Muscle of leg (tissue), 11 donors: ENCODE measurements around the gene XYLT1. TPM values are rescaled to one million over a fixed set of nuclear protein-coding genes. Genes with fewer than 3 reads are reported as not detected.

Experiments used
- DNase-seq: peaks from one replicate; pipeline ENCODE4 v3.0.0; 2013
- H3K27ac ChIP-seq: one replicate; pipeline ENCODE4 v1.5.1; 2013; ENCODE audit warnings: mild to moderate bottlenecking, low read length, control low read depth
- H3K27me3 ChIP-seq: one replicate; pipeline ENCODE4 v1.6.1; 2013; ENCODE audit warnings: low read length; ENCODE audit not compliant: control insufficient read depth, insufficient read depth
- H3K36me3 ChIP-seq: one replicate; pipeline ENCODE4 v1.6.1; 2013; ENCODE audit warnings: low read length; ENCODE audit not compliant: control insufficient read depth, insufficient read depth
- H3K4me1 ChIP-seq: one replicate; pipeline ENCODE4 v1.6.1; 2013; ENCODE audit warnings: low read length; ENCODE audit not compliant: control insufficient read depth, insufficient read depth
- H3K4me3 ChIP-seq: one replicate; pipeline ENCODE4 v1.5.1; 2013; ENCODE audit warnings: low read length, control low read depth
- H3K9me3 ChIP-seq: replicated peaks from 2 replicates; pipeline ENCODE4 v1.6.1; 2013; ENCODE audit warnings: low read depth, low read length; ENCODE audit not compliant: control insufficient read depth
- WGBS: methylation state at CpG from one replicate; pipeline ENCODE4 v1.1.5; 2013; ENCODE audit warnings: missing lambda C conversion rate; ENCODE audit not compliant: insufficient coverage; 5-methylcytosine and 5-hydroxymethylcytosine counted together
- polyA plus RNA-seq, 8 donors: library from polyadenylated mRNA; unstranded; fragments of 120-200 nt; gene quantifications; one replicate each; pipeline versions ENCODE4 v1.2.1 to v1.2.3, GENCODE V29; 2013; ENCODE audit warnings: inconsistent platforms in 1 of 8, low replicate concordance in 1 of 8; ENCODE audit not compliant: insufficient read length in 8 of 8, insufficient read depth in 1 of 8
- total RNA-seq: library from RNA; stranded (reverse); fragments of 120-200 nt; gene quantifications from one replicate; pipeline ENCODE4 v1.2.4, GENCODE V29; 2013

Gene XYLT1
- total and polyA plus RNA-seq, 9 donors: 4.3 to 9.7 (median 5.3) TPM

DNA sequence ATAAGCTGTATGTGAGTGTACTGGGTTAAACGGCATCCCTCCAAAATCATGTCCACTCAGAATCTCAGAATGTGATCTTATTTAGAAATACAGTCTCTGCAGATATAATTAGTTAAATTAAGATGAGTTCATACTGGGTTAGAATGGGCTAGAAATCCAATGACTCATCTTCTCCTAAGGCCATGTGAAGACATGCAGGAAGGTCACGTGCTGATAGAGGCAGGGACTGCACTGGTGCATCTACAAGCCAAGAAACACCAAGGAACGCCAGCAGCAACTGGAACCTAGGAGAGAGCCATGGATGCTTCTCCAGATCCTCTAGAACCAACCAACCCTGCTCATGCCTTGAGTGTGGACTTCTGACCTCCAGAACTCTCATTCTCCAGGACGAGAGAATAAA, 241.0 kb downstream of the XYLT1 start:
- H3K27me3 ChIP-seq: no peaks in the 10 kb centered on the region
- no peak overlapping the region for H3K27ac ChIP-seq
- H3K4me1 ChIP-seq: peaks cover 15% of the 10 kb centered on the region
- DNase-seq: no peak
- no peaks in the 10 kb centered on the region for H3K9me3 ChIP-seq
- 93% methylated on average over 3 of the region's 4 CpGs for WGBS
- H3K36me3 ChIP-seq: no peaks in the 10 kb centered on the region
- H3K4me3 ChIP-seq: no peak overlapping the region

DNA sequence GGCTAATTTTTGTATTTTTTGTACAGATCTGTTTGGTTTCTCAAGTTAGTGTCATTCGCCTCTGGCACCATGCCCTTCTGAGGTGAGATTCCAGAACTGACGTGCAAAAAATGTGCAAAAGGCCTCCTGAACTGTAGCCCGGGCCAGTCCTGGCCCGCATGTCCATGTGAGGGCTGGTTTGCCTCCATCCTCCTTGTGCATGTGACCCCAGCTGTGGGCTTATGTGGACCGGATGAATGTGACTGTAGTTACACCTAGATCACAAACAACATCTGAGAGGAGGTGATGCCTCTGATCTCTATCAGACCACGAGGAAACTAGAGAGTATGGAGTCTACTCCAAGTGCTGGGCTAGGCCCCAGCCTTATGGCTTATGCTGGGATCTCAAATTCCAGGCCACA, 241.6 kb downstream of the XYLT1 start:
- no peaks in the 10 kb centered on the region for H3K27me3 ChIP-seq
- DNase-seq: no peak
- no peaks in the 10 kb centered on the region for H3K36me3 ChIP-seq
- no peak overlapping the region for H3K4me3 ChIP-seq
- H3K9me3 ChIP-seq: no peaks in the 10 kb centered on the region
- 85% methylated on average over 5 of the region's 6 CpGs for WGBS
- H3K4me1 ChIP-seq: peaks cover 21% of the 10 kb centered on the region
- no peak overlapping the region for H3K27ac ChIP-seq

DNA sequence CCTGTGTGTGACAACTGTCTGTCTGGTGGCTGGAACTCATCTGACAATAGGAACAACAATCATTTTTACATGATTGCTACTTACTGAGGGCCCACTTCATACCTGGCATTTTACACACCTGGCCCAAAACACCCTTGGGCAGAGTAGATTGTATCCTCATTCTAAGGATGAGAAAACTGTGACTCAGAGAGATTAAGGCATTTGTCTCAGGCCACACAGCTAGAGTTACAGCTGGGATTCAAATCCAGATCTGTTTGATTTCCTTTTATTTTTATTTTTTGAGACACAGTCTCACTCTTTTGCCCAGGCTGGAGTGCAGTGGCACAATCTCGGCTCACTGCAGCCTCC, 242.1 kb downstream of the XYLT1 start:
- no peak overlapping the region for H3K4me3 ChIP-seq
- no peaks in the 10 kb centered on the region for H3K9me3 ChIP-seq
- H3K36me3 ChIP-seq: no peaks in the 10 kb centered on the region
- DNase-seq: no peak
- H3K27me3 ChIP-seq: no peaks in the 10 kb centered on the region
- peaks cover 25% of the 10 kb centered on the region for H3K4me1 ChIP-seq
- H3K27ac ChIP-seq: no peak overlapping the region
- no CpG with 5 or more reads among the region's 1 CpG for WGBS

- no peak for DNase-seq
- Histone ChIP-seq H3K4me3 (no peak overlapping the region), H3K27me3 (no peaks in the 10 kb centered on the region), H3K36me3 (no peaks in the 10 kb centered on the region), H3K4me1 (peaks cover 28% of the 10 kb centered on the region), H3K9me3 (peaks cover 2% of the 10 kb centered on the region), H3K27ac (no peak overlapping the region)
- 36% methylated on average over 2 of the region's 7 CpGs for WGBS
These were observed 242.6 kb downstream of the XYLT1 start for GRCh38 chr16:17228048-17228707.

- H3K9me3 ChIP-seq: peaks cover 2% of the 10 kb centered on the region
- 33% methylated on average over 1 of the region's 2 CpGs for WGBS
- H3K4me1 ChIP-seq: peaks cover 34% of the 10 kb centered on the region
- DNase-seq: no peak
- H3K4me3 ChIP-seq: no peak overlapping the region
- H3K27me3 ChIP-seq: no peaks in the 10 kb centered on the region
- H3K36me3 ChIP-seq: no peaks in the 10 kb centered on the region
- no peak overlapping the region for H3K27ac ChIP-seq
These were observed 243.5 kb downstream of the XYLT1 start for GRCh38 chr16:17227278-17227677.

DNA sequence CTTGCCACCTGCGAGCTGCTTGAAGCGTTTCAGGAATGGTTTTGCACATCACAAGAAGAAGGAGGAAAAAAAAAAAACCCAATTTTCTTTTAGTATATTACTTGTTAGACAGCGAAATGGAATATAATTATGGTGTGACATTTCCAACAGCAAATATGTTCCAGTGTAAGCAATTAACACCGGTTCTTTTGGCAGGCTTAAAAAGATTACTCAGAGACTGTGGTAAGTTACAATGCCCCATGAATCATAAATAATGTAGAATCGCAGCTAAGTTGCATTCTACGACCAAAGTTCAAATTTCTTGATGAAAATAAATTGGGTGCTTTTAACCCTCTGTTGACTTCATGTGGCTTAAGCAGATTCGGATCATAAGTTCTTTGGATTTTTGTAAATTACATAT, 245.2 kb downstream of the XYLT1 start:
- peak overlapping the region; percentile 86 for H3K27ac ChIP-seq
- no peaks in the 10 kb centered on the region for H3K27me3 ChIP-seq
- H3K4me3 ChIP-seq: no peak overlapping the region
- WGBS: no CpG with 5 or more reads among the region's 7 CpGs
- H3K36me3 ChIP-seq: no peaks in the 10 kb centered on the region
- peak; percentile 32 for DNase-seq
- H3K4me1 ChIP-seq: peaks cover 35% of the 10 kb centered on the region
- H3K9me3 ChIP-seq: peaks cover 2% of the 10 kb centered on the region

GRCh38 chr16:17224879-17225281, 245.9 kb downstream of the XYLT1 start:
- Histone ChIP-seq H3K36me3 (no peaks in the 10 kb centered on the region), H3K4me3 (no peak overlapping the region), H3K4me1 (peaks cover 35% of the 10 kb centered on the region), H3K27ac (peak overlapping the region; percentile 87), H3K9me3 (peaks cover 2% of the 10 kb centered on the region), H3K27me3 (no peaks in the 10 kb centered on the region)
- WGBS: 16% methylated on average over 2 of the region's 4 CpGs
- DNase-seq: peak; percentile 92

DNA sequence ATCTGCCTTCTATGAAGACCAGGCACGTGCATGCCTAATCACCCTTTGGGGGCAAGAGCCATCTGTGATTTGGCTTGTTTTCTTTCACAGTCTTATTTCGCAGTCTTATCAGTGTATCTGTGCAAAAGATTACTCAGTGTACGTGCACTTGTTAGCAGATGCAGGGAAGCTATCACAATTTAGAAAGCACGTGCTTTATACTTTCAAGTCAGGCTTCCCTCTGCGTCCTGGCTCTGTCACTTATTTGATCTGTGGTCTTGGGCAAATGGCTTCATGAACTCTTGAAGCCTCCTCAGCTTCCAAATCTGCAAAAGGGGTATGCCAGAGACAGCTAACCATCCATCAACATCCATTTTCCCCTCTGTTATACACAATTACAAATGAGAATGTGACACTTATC, 246.4 kb downstream of the XYLT1 start:
- Histone ChIP-seq H3K9me3 (peaks cover 2% of the 10 kb centered on the region), H3K4me3 (no peak overlapping the region), H3K36me3 (no peaks in the 10 kb centered on the region), H3K27me3 (no peaks in the 10 kb centered on the region), H3K4me1 (peaks cover 35% of the 10 kb centered on the region), H3K27ac (peak overlapping the region; percentile 87)
- DNase-seq: peak; percentile 12
- WGBS: 73% methylated on average over 5 of the region's 5 CpGs

DNA sequence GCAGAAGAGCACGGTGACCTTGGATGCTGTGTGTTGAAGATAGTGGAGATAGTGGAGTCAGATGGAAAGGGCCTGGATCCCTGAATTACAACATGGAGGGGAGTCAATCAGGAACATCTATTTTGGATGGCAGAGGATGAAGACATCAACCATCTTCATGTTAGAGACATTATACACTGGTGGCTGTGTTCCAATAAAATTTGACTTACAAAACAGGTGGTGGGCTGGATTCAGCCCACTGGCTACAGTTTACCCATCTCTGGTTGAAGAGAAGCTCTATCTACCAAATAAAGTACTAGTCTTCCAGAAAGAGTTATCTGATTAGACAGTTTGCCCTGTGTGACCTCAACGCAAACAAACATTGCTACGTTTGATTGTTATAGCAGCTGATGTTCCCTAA, 247.2 kb downstream of the XYLT1 start:
- Histone ChIP-seq H3K36me3 (no peaks in the 10 kb centered on the region), H3K27ac (peak overlapping the region; percentile 9), H3K27me3 (no peaks in the 10 kb centered on the region), H3K9me3 (peaks cover 2% of the 10 kb centered on the region), H3K4me1 (peaks cover 35% of the 10 kb centered on the region), H3K4me3 (no peak overlapping the region)
- DNase-seq: no peak
- 83% methylated on average over 1 of the region's 3 CpGs for WGBS

- peaks cover 2% of the 10 kb centered on the region for H3K9me3 ChIP-seq
- no peak overlapping the region for H3K27ac ChIP-seq
- H3K4me1 ChIP-seq: peaks cover 35% of the 10 kb centered on the region
- no peaks in the 10 kb centered on the region for H3K36me3 ChIP-seq
- no peaks in the 10 kb centered on the region for H3K27me3 ChIP-seq
- WGBS: no CpG with 5 or more reads among the region's 12 CpGs
- DNase-seq: peak; percentile 48
- no peak overlapping the region for H3K4me3 ChIP-seq
These were observed 247.8 kb downstream of the XYLT1 start for GRCh38 chr16:17222871-17223401.

DNA sequence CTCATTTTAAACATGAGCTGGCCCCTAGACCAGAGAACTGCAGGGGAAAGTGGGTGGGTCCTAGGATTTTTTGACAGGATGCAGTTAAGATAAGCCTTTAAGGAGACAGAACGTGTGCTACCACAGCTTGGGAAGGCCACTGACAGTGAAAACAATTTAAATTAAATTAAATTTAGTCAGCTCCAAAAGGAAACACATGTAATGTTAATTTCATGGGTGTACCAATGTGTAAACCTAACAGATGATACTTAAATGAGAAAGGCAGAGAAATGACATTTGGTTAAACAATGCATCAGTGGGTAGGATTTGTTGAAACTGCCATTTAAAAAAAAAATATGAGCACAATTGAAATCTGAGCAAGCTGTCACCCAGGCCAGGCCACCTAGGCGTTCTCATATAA, 250.8 kb downstream of the XYLT1 start:
- WGBS: no CpG with 5 or more reads among the region's 2 CpGs
- H3K4me3 ChIP-seq: no peak overlapping the region
- peaks cover 2% of the 10 kb centered on the region for H3K9me3 ChIP-seq
- no peak overlapping the region for H3K27ac ChIP-seq
- no peak for DNase-seq
- no peaks in the 10 kb centered on the region for H3K27me3 ChIP-seq
- no peaks in the 10 kb centered on the region for H3K36me3 ChIP-seq
- H3K4me1 ChIP-seq: peaks cover 22% of the 10 kb centered on the region
